MCF 10A (cell line): ENCODE data around the gene NEAT1. TPM values are rescaled to one million over a fixed set of nuclear protein-coding genes. Genes with fewer than 3 reads are reported as not detected.

Source experiments
- BruUV-seq: library from RNA; stranded (reverse); fragments of 400-500 nt; replicated peaks from 2 replicates; lab custom pipeline; 2021; lab: Mats Ljungman, UMichigan
- CTCF ChIA-PET: fragments of 300-600 bp; sonication (Branson Sonifier 250); formaldehyde crosslinking; extraction: SDS; loops from one replicate; lab custom pipeline; 2021; ENCODE audit warnings: antibody characterized with exemption, inconsistent platforms; lab: Yijun Ruan, JAX
- POLR2A ChIA-PET: fragments of 300-600, 350-650 bp; sonication (Branson Sonifier 250); formaldehyde crosslinking; extraction: SDS; loops from one replicate; lab custom pipeline; 2020; ENCODE audit warnings: antibody characterized with exemption, inconsistent platforms; lab: Yijun Ruan, JAX
- DNase-seq: peaks from one replicate; pipeline ENCODE4 v3.0.0-alpha.2; 2018; ENCODE audit not compliant: unreplicated experiment
- H3K27ac Mint-ChIP-seq: one replicate; pipeline ENCODE4 v1.8.0; 2022; ENCODE audit warnings: mild to moderate bottlenecking, low read depth, mixed read lengths; ENCODE audit not compliant: unreplicated experiment
- H3K27me3 Mint-ChIP-seq: one replicate; pipeline ENCODE4 v1.8.0; 2022; ENCODE audit warnings: mixed read lengths; ENCODE audit not compliant: insufficient read depth, unreplicated experiment
- H3K36me3 Mint-ChIP-seq: one replicate; pipeline ENCODE4 v1.8.0; 2022; ENCODE audit warnings: mild to moderate bottlenecking, moderate library complexity, mixed read lengths; ENCODE audit not compliant: insufficient read depth, unreplicated experiment
- H3K4me1 Mint-ChIP-seq: one replicate; pipeline ENCODE4 v1.8.0; 2022; ENCODE audit warnings: mixed read lengths; ENCODE audit not compliant: insufficient read depth, unreplicated experiment
- H3K4me3 Mint-ChIP-seq: one replicate; pipeline ENCODE4 v1.8.0; 2022; ENCODE audit warnings: mild to moderate bottlenecking, moderate library complexity, mixed read lengths; ENCODE audit not compliant: unreplicated experiment
- H3K9me3 Mint-ChIP-seq: one replicate; pipeline ENCODE4 v1.8.0; 2022; ENCODE audit warnings: mixed read lengths; ENCODE audit not compliant: unreplicated experiment
- intact Hi-C: fragments of 100-400 bp; cut with micrococcal nuclease; formaldehyde crosslinking; loops from 2 replicates; pipeline ENCODE4 v1.14.1; 2022
- total RNA-seq: library from RNA; stranded (reverse); gene quantifications from 2 replicates; pipeline ENCODE4 v1.2.3, GENCODE V29; 2022
- TF ChIP-seq, protein P1 (sequence below): fragments of 200-600 bp; IDR thresholded peaks from one replicate; pipeline ENCODE4 v1.8.0; 2022; ENCODE audit warnings: antibody characterized with exemption, mild to moderate bottlenecking; ENCODE audit not compliant: unreplicated experiment

NEAT1 gene
- total RNA-seq, 1 experiment from 2014 or later = 1,026 TPM

- Mint-ChIP-seq H3K4me3 (peak overlapping the region; percentile 3), H3K27me3 (no peaks in the 10 kb centered on the region), H3K36me3 (peaks cover 100% of the 10 kb centered on the region), H3K9me3 (no peaks in the 10 kb centered on the region), H3K4me1 (peaks cover 55% of the 10 kb centered on the region), H3K27ac (peak overlapping the region; percentile 82)
- ChIA-PET POLR2A (interaction anchor here (0.6 to 11.6 kb wide), 12 partner anchors 7 to 64 kb away, joined by 3 to 391 read pairs (median 22); partner anchors contain the start of genes FRMD8, MALAT1, NEAT1 and SLC25A45), CTCF (no interaction called here)
- peak; percentile 20 for DNase-seq
- TF ChIP-seq, protein P1, sequence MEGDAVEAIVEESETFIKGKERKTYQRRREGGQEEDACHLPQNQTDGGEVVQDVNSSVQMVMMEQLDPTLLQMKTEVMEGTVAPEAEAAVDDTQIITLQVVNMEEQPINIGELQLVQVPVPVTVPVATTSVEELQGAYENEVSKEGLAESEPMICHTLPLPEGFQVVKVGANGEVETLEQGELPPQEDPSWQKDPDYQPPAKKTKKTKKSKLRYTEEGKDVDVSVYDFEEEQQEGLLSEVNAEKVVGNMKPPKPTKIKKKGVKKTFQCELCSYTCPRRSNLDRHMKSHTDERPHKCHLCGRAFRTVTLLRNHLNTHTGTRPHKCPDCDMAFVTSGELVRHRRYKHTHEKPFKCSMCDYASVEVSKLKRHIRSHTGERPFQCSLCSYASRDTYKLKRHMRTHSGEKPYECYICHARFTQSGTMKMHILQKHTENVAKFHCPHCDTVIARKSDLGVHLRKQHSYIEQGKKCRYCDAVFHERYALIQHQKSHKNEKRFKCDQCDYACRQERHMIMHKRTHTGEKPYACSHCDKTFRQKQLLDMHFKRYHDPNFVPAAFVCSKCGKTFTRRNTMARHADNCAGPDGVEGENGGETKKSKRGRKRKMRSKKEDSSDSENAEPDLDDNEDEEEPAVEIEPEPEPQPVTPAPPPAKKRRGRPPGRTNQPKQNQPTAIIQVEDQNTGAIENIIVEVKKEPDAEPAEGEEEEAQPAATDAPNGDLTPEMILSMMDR = no peak
- intact Hi-C loops = no loop called here
- no TSS peak for BruUV-seq
These were observed 20.3 kb downstream of the NEAT1 start for GRCh38 chr11:65442842-65443331.

- peak overlapping the region; percentile 82 for H3K27ac Mint-ChIP-seq
- H3K9me3 Mint-ChIP-seq = no peaks in the 10 kb centered on the region
- H3K27me3 Mint-ChIP-seq = no peaks in the 10 kb centered on the region
- TF ChIP-seq, protein P1 = no peak
- DNase-seq = peak; percentile 38
- POLR2A ChIA-PET = interaction anchor here (0.6 to 11.6 kb wide), 10 partner anchors 8 to 64 kb away, joined by 3 to 391 read pairs (median 69); partner anchors contain the start of genes MALAT1 and NEAT1
- H3K4me1 Mint-ChIP-seq = peaks cover 48% of the 10 kb centered on the region
- CTCF ChIA-PET = interaction anchor here (0.6 to 0.9 kb wide), 2 partner anchors 29 to 44 kb away, joined by 3 to 4 read pairs; no protein-coding TSS in a partner anchor
- no TSS peak for BruUV-seq
- intact Hi-C loops = no loop called here
- peaks cover 100% of the 10 kb centered on the region for H3K36me3 Mint-ChIP-seq
- H3K4me3 Mint-ChIP-seq = no peak overlapping the region
These were observed 21.9 kb downstream of the NEAT1 start for GRCh38 chr11:65444314-65445051.

DNA sequence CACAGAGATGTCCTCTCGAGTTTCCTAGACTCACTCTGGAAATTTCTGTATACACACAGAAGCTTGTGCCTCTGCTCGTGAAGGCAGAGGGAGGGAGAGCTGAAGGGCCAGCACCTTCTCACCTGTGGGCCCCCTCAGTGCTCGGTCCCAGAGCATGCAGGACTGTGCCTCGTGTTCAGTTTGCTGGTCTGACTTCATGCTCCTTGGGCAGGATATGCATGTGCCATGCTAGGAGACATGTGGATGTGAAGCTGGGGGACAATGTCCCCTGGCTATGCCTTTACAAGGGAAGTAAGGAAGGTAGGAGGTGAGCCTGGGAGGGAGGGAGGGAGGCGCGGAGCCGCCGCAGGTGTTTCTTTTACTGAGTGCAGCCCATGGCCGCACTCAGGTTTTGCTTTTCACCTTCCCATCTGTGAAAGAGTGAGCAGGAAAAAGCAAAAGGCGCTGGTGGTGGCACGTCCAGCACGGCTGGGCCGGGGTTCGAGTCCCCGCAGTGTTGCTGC is 22.6 kb downstream of the NEAT1 start:
- Mint-ChIP-seq H3K27ac (peak overlapping the region; percentile 82), H3K4me3 (no peak overlapping the region), H3K4me1 (peaks cover 44% of the 10 kb centered on the region), H3K36me3 (peaks cover 100% of the 10 kb centered on the region), H3K27me3 (no peaks in the 10 kb centered on the region), H3K9me3 (no peaks in the 10 kb centered on the region)
- CTCF ChIA-PET = interaction anchor here (0.9 kb wide), 1 partner anchor 29 kb away, joined by 3 read pairs; no protein-coding TSS in a partner anchor
- no TSS peak for BruUV-seq
- TF ChIP-seq, protein P1 = no peak
- POLR2A ChIA-PET = interaction anchor here (2.0 to 11.6 kb wide), 7 partner anchors 9 to 63 kb away, joined by 8 to 391 read pairs (median 130); partner anchors contain the start of genes MALAT1 and NEAT1
- DNase-seq = peak; percentile 38
- intact Hi-C loops = no loop called here
